Neural crest cell (in vitro differentiated cells): ENCODE measurements around the gene NBR1. TPM values are rescaled to one million over a fixed set of nuclear protein-coding genes. Genes with fewer than 3 reads are reported as not detected.
"Not testable (repeated sequence)": the region's sequence is repeated elsewhere in the genome, so short reads cannot be mapped to it uniquely, and the experiment has no call there.

Source experiments
- DNase-seq: peaks from one replicate; pipeline ENCODE4 v3.0.0; 2021; ENCODE audit warnings: low read depth, mixed read lengths, low spot score
- H3K27ac Mint-ChIP-seq: one replicate; pipeline ENCODE4 v1.8.0; 2021; ENCODE audit warnings: mild to moderate bottlenecking, mixed read lengths; ENCODE audit not compliant: unreplicated experiment
- H3K27me3 Mint-ChIP-seq: 2 replicates; pipeline ENCODE4 v1.8.0; 2021; ENCODE audit warnings: low read depth, mild to moderate bottlenecking, mixed read lengths
- H3K36me3 Mint-ChIP-seq: 2 replicates; pipeline ENCODE4 v1.8.0; 2021; ENCODE audit warnings: low read depth, mild to moderate bottlenecking, mixed read lengths
- H3K4me1 Mint-ChIP-seq: 2 replicates; pipeline ENCODE4 v1.8.0; 2021; ENCODE audit warnings: mixed read lengths
- H3K4me3 Mint-ChIP-seq: one replicate; pipeline ENCODE4 v1.8.0; 2021; ENCODE audit warnings: mild to moderate bottlenecking, mixed read lengths
- H3K9me3 Mint-ChIP-seq: 2 replicates; pipeline ENCODE4 v1.8.0; 2021; ENCODE audit warnings: mixed read lengths
- CTCF ChIP-seq: fragments of 200-600 bp; sonication (generic); conservative IDR thresholded peaks from 2 replicates; pipeline ENCODE4 v1.5.0; 2021; ENCODE audit warnings: antibody characterized with exemption, mild to moderate bottlenecking
- total RNA-seq: library from RNA; stranded (reverse); gene quantifications from 2 replicates; pipeline ENCODE4 v1.2.1, GENCODE V29; 2021

The NBR1 gene
- total RNA-seq, 1 donor from 2014 or later = 33.7 TPM

- no peak for TF ChIP-seq CTCF
- Mint-ChIP-seq H3K4me3 (peak overlapping the region; percentile 17), H3K36me3 (peaks cover 2% of the 10 kb centered on the region), H3K9me3 (no peaks in the 10 kb centered on the region), H3K27ac (peak overlapping the region; percentile 4), H3K27me3 (no peaks in the 10 kb centered on the region), H3K4me1 (peaks cover 10% of the 10 kb centered on the region)
- no peak for DNase-seq
These were observed 4.5 kb downstream of the NBR1 start for GRCh38 chr17:43175213-43176118.

- H3K36me3 Mint-ChIP-seq = peaks cover 2% of the 10 kb centered on the region
- TF ChIP-seq CTCF = no peak
- no peak overlapping the region for H3K27ac Mint-ChIP-seq
- H3K9me3 Mint-ChIP-seq = no peaks in the 10 kb centered on the region
- DNase-seq = no peak
- H3K4me1 Mint-ChIP-seq = peaks cover 10% of the 10 kb centered on the region
- H3K4me3 Mint-ChIP-seq = no peak overlapping the region
- H3K27me3 Mint-ChIP-seq = no peaks in the 10 kb centered on the region
These were observed 5.1 kb downstream of the NBR1 start for GRCh38 chr17:43176119-43176570.

- no peak overlapping the region for H3K27ac Mint-ChIP-seq
- no peaks in the 10 kb centered on the region for H3K4me1 Mint-ChIP-seq
- no peak overlapping the region for H3K4me3 Mint-ChIP-seq
- DNase-seq = no peak
- peaks cover 8% of the 10 kb centered on the region for H3K36me3 Mint-ChIP-seq
- H3K27me3 Mint-ChIP-seq = no peaks in the 10 kb centered on the region
- no peak for TF ChIP-seq CTCF
- no peaks in the 10 kb centered on the region for H3K9me3 Mint-ChIP-seq
These were observed 12.9 kb downstream of the NBR1 start for GRCh38 chr17:43183921-43184320.

DNA sequence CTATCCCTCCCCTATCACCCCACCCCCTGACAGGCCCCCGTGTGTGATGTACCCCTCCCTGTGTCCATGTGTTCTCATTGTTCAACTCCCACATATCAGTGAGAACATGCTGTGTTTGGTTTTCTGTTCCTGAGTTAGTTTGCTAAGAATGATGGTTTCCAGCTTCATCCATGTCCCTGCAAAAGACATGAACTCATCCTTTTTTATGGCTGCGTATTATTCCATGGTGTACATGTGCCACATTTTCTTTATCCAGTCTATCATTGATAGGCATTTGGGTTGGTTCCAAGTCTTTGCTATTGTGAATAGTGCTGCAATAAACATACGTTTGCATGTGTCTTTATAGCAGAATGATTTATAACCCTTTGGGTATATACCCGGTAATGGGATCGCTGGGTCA, 15.6 kb downstream of the NBR1 start:
- H3K9me3 Mint-ChIP-seq, H3K4me3 Mint-ChIP-seq, H3K27ac Mint-ChIP-seq, H3K36me3 Mint-ChIP-seq, H3K4me1 Mint-ChIP-seq, DNase-seq, H3K27me3 Mint-ChIP-seq: not testable (repeated sequence)

DNA sequence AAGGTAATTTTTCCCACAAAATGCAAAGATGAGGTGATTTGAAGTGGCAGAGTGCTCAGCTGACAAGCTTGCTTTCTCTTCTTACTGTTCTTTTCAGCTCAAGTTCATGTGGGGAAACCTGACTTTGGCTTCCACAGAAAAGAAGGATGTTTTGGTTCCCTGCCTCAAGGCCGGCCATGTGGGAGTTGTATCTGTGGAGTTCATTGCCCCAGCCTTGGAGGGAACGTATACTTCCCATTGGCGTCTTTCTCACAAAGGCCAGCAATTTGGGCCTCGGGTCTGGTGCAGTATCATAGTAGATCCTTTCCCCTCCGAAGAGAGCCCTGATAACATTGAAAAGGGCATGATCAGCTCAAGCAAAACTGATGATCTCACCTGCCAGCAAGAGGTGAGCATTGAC, 22.2 kb downstream of the NBR1 start:
- Mint-ChIP-seq H3K4me1 (no peaks in the 10 kb centered on the region), H3K36me3 (no peaks in the 10 kb centered on the region), H3K4me3 (no peak overlapping the region), H3K27ac (no peak overlapping the region), H3K27me3 (no peaks in the 10 kb centered on the region), H3K9me3 (no peaks in the 10 kb centered on the region)
- TF ChIP-seq CTCF = no peak
- DNase-seq = no peak

GRCh38 chr17:43199633-43200032, 28.6 kb downstream of the NBR1 start:
- Mint-ChIP-seq H3K9me3 (no peaks in the 10 kb centered on the region), H3K27me3 (no peaks in the 10 kb centered on the region), H3K4me3 (no peak overlapping the region), H3K4me1 (no peaks in the 10 kb centered on the region), H3K27ac (no peak overlapping the region), H3K36me3 (peaks cover 4% of the 10 kb centered on the region)
- no peak for DNase-seq
- TF ChIP-seq CTCF = no peak
